Measurements from ENCODE around the gene FGD3. TPM values are rescaled to one million over a fixed set of nuclear protein-coding genes. Genes with fewer than 3 reads are reported as not detected.

The FGD3 gene
- total RNA-seq, 1 experiment from 2014 or later = 26.6 TPM

- no peak overlapping the region for H3K4me3 ChIP-seq (ENCODE audit: low read depth, low read length)
- Mint-ChIP-seq H3K9me3 (ENCODE audit: unreplicated experiment) (no peaks in the 10 kb centered on the region), H3K36me3 (ENCODE audit: insufficient read depth, unreplicated experiment) (no peaks in the 10 kb centered on the region), H3K27ac (ENCODE audit: unreplicated experiment) (no peak overlapping the region), H3K27me3 (ENCODE audit: insufficient read depth, unreplicated experiment) (no peaks in the 10 kb centered on the region), H3K4me1 (ENCODE audit: low read depth, unreplicated experiment) (no peaks in the 10 kb centered on the region), H3K4me3 (ENCODE audit: unreplicated experiment) (no peak overlapping the region)
- ChIA-PET CTCF (interaction anchor here (0.7 kb wide), 1 partner anchor 35 kb away, joined by 3 read pairs; no protein-coding TSS in a partner anchor), POLR2A (no interaction called here)
- H3K4me1 ChIP-seq = no peaks in the 10 kb centered on the region
- TF ChIP-seq, protein P1, sequence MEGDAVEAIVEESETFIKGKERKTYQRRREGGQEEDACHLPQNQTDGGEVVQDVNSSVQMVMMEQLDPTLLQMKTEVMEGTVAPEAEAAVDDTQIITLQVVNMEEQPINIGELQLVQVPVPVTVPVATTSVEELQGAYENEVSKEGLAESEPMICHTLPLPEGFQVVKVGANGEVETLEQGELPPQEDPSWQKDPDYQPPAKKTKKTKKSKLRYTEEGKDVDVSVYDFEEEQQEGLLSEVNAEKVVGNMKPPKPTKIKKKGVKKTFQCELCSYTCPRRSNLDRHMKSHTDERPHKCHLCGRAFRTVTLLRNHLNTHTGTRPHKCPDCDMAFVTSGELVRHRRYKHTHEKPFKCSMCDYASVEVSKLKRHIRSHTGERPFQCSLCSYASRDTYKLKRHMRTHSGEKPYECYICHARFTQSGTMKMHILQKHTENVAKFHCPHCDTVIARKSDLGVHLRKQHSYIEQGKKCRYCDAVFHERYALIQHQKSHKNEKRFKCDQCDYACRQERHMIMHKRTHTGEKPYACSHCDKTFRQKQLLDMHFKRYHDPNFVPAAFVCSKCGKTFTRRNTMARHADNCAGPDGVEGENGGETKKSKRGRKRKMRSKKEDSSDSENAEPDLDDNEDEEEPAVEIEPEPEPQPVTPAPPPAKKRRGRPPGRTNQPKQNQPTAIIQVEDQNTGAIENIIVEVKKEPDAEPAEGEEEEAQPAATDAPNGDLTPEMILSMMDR (IDR thresholded peaks at IDR 0.05; ENCODE audit: insufficient read depth in 1 of 2, low read depth in 1 of 2, low read length in 1 of 2, severe bottlenecking in 1 of 2, unreplicated experiment in 1 of 2) = no peak
- no peaks in the 10 kb centered on the region for H3K27me3 ChIP-seq (replicated peaks; ENCODE audit: control insufficient read depth, insufficient read depth, low read length)
- intact Hi-C loops (cut with micrococcal nuclease; ENCODE audit: unreplicated experiment) = no loop called here
- no TSS peak for BruUV-seq (replicated peaks)
- no peaks in the 10 kb centered on the region for H3K36me3 ChIP-seq (ENCODE audit: control insufficient read depth, insufficient read depth, low read length)
- H3K9me3 ChIP-seq = no peaks in the 10 kb centered on the region
- no peak for DNase-seq
These were observed 133.1 kb downstream of the FGD3 start for GRCh38 chr9:93080406-93080805.

GRCh38 chr9:93081081-93081529 is 133.8 kb downstream of the FGD3 start:
- no peak overlapping the region for H3K4me3 Mint-ChIP-seq (ENCODE audit: unreplicated experiment)
- no peaks in the 10 kb centered on the region for H3K36me3 Mint-ChIP-seq (ENCODE audit: insufficient read depth, unreplicated experiment)
- no peaks in the 10 kb centered on the region for H3K27me3 Mint-ChIP-seq (ENCODE audit: insufficient read depth, unreplicated experiment)
- intact Hi-C loops (cut with micrococcal nuclease; ENCODE audit: unreplicated experiment) = no loop called here
- no peaks in the 10 kb centered on the region for H3K4me1 Mint-ChIP-seq (ENCODE audit: low read depth, unreplicated experiment)
- Histone ChIP-seq H3K27me3 (replicated peaks; ENCODE audit: control insufficient read depth, insufficient read depth, low read length) (no peaks in the 10 kb centered on the region), H3K36me3 (ENCODE audit: control insufficient read depth, insufficient read depth, low read length) (no peaks in the 10 kb centered on the region), H3K9me3 (no peaks in the 10 kb centered on the region), H3K4me3 (ENCODE audit: low read depth, low read length) (no peak overlapping the region), H3K4me1 (no peaks in the 10 kb centered on the region)
- BruUV-seq (replicated peaks) = no TSS peak
- CTCF ChIA-PET = no interaction called here
- no peaks in the 10 kb centered on the region for H3K9me3 Mint-ChIP-seq (ENCODE audit: unreplicated experiment)
- DNase-seq = no peak
- POLR2A ChIA-PET = no interaction called here
- H3K27ac Mint-ChIP-seq (ENCODE audit: unreplicated experiment) = no peak overlapping the region
- TF ChIP-seq, protein P1 (IDR thresholded peaks at IDR 0.05; ENCODE audit: insufficient read depth in 1 of 2, low read depth in 1 of 2, low read length in 1 of 2, severe bottlenecking in 1 of 2, unreplicated experiment in 1 of 2) = no peak

DNA sequence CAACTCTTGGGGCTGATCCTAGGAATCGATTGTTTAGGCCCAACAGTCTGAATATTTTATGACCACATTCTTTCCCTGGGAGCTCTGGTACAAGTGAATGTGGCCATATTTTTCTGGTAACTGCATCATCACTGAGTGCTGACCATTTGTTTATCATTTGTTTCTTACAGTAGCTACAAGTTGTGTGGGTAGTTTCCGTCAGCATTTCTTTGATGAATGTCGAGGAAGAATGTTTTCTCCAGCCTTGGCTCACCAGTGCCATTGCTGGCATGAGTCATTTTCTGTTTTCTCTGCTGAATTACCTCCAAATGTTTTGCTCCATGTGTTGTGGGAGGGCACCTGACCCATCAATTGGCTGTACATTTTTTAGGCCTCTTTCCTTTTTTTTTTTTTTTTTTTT is 134.6 kb downstream of the FGD3 start:
- Mint-ChIP-seq H3K4me3 (ENCODE audit: unreplicated experiment) (no peak overlapping the region), H3K27ac (ENCODE audit: unreplicated experiment) (no peak overlapping the region), H3K9me3 (ENCODE audit: unreplicated experiment) (no peaks in the 10 kb centered on the region), H3K27me3 (ENCODE audit: insufficient read depth, unreplicated experiment) (no peaks in the 10 kb centered on the region), H3K36me3 (ENCODE audit: insufficient read depth, unreplicated experiment) (no peaks in the 10 kb centered on the region), H3K4me1 (ENCODE audit: low read depth, unreplicated experiment) (no peaks in the 10 kb centered on the region)
- CTCF ChIA-PET = no interaction called here
- DNase-seq = no peak
- H3K4me1 ChIP-seq = no peaks in the 10 kb centered on the region
- intact Hi-C loops (cut with micrococcal nuclease; ENCODE audit: unreplicated experiment) = no loop called here
- no peaks in the 10 kb centered on the region for H3K36me3 ChIP-seq (ENCODE audit: control insufficient read depth, insufficient read depth, low read length)
- BruUV-seq (replicated peaks) = no TSS peak
- no peaks in the 10 kb centered on the region for H3K27me3 ChIP-seq (replicated peaks; ENCODE audit: control insufficient read depth, insufficient read depth, low read length)
- no peak overlapping the region for H3K4me3 ChIP-seq (ENCODE audit: low read depth, low read length)
- TF ChIP-seq, protein P1 (IDR thresholded peaks at IDR 0.05; ENCODE audit: insufficient read depth in 1 of 2, low read depth in 1 of 2, low read length in 1 of 2, severe bottlenecking in 1 of 2, unreplicated experiment in 1 of 2) = no peak
- POLR2A ChIA-PET = no interaction called here
- H3K9me3 ChIP-seq = no peaks in the 10 kb centered on the region
